HG03175 (cell line): ENCODE results near the gene OTUD3.

Experiments used
- ATAC-seq: cut with Tn5 transposase; IDR thresholded peaks from one replicate; pipeline ENCODE4 v1.9.1; 2021; ENCODE audit warnings: mild to moderate bottlenecking, moderate library complexity; ENCODE audit not compliant: unreplicated experiment

OTUD3 gene

GRCh38 chr1:19946331-19946751 lies 64.1 kb downstream of the OTUD3 start:
- ATAC-seq, result no peak

GRCh38 chr1:19946971-19947370 lies 64.8 kb downstream of the OTUD3 start:
- ATAC-seq, result no peak

GRCh38 chr1:19949016-19949415 lies 66.8 kb downstream of the OTUD3 start:
- no peak for ATAC-seq

DNA sequence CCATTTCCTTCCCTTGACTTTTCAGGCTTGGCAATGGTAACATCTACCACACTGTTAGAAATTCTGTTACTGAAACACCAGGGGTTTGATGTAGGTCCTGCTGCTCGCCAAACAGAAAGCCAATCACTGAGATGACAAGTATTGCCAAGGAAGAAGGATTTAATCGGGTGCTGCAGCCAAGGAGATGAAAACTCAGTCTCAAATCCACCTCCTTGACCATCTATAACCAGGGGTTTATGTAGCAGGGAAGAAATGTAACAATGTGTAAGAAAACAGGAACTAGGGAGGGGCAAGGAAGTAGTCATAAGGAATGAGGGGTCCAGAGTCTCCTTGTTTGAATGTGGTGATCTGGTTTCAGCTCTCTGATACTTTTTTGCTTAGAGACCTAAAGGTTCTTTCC lies 71.9 kb downstream of the OTUD3 start:
- ATAC-seq, result no peak

DNA sequence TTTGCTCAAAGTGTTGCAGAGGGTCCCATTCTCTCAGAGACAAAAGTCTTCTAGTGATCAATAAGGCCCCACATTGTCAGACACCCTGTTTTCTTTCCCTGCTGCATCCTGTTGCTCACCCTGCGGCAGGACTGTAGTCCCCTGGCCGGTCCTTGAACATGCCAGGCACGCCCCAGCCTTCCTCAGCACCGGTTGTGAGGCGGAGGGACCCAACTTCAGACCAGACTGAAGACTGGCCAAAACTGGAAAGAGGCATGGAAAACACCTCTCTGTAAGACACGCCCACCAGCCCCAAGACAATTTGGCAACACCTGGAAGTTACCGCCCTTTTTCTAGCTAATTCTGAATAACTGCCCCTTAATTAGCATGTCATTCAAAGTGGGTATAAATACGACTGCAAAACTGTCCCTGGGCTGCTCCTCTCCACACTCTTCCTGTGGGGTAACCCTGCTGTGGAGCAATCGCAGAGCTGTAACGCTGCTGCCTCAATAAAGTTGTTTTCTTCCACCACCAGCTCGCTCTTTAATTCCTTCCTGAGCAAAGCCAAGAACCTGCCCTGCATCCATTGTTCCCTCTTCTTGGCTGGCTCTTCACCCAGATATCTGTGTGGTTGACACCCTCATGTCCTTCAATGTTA lies 73.5 kb downstream of the OTUD3 start:
- no peak for ATAC-seq

DNA sequence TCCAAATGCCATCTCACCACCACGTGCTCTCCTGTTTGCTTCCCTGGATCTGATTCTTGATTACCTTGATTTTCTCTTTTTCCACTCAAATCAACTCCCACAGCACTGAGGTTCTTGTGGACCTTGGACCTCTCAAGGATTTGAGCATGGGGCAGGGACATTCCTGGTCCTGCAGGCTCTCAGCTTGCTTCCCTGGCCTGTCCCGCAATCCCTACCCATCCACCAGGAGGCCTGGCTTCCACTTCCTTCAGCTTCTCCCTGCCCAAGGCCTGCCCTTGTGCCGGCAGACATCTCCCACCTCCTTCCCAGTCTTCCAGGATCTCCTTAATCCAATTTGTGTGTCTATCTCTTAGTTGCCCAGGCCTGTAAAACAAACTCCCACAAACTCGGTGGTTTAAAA lies 75.6 kb downstream of the OTUD3 start:
- no peak for ATAC-seq

GRCh38 chr1:19960591-19960990 lies 78.4 kb downstream of the OTUD3 start:
- ATAC-seq, result no peak
